Cardiac muscle cell (in vitro differentiated cells and primary cell): ENCODE data around the gene RASAL3. TPM values are rescaled to one million over a fixed set of nuclear protein-coding genes. Genes with fewer than 3 reads are reported as not detected.

ENCODE experiments used
- DNase-seq, 2 donors: peaks; one replicate each; pipeline versions ENCODE4 v3.0.0 to v3.0.0-alpha.2; 2010 to 2017; ENCODE audit warnings: low read depth in 1 of 2, low spot score in 1 of 2
- H3K27ac ChIP-seq: fragments of 200-600 bp; sonication (generic); 2 replicates; pipeline ENCODE4 v1.5.1; 2016
- H3K27me3 ChIP-seq: fragments of 200-600 bp; sonication (generic); 2 replicates; pipeline ENCODE4 v1.6.0; 2016; ENCODE audit warnings: control low read depth
- H3K36me3 ChIP-seq: fragments of 200-600 bp; sonication (generic); 2 replicates; pipeline ENCODE4 v1.5.1; 2016; ENCODE audit warnings: control low read depth
- H3K4me1 ChIP-seq: fragments of 200-600 bp; sonication (generic); 2 replicates; pipeline ENCODE4 v1.8.1; 2017; ENCODE audit warnings: low read depth, mild to moderate bottlenecking, mixed run types
- H3K4me3 ChIP-seq: fragments of 200-600 bp; sonication (generic); 2 replicates; pipeline ENCODE4 v1.5.1; 2016; ENCODE audit warnings: mild to moderate bottlenecking
- H3K9me3 ChIP-seq: fragments of 200-600 bp; sonication (generic); 2 replicates; pipeline ENCODE4 v1.5.1; 2017; ENCODE audit warnings: low read depth, mild to moderate bottlenecking, control low read depth
- CTCF ChIP-seq: IDR thresholded peaks from 2 replicates; pipeline ENCODE4 v1.5.1; 2012; ENCODE audit warnings: low read depth, mild to moderate bottlenecking, low read length
- polyA plus RNA-seq: library from polyadenylated mRNA; unstranded; fragments of >200 nt; fragmentation: Nextera tagmentation; extraction: Ambion mirVana; gene quantifications from 2 replicates; pipeline ENCODE4 v1.2.1, GENCODE V29; 2016
- total RNA-seq: library from RNA; depleted of rRNA; stranded (reverse); fragments of >200 nt; gene quantifications from 2 replicates; pipeline ENCODE4 v1.2.3, GENCODE V29; 2016

Gene RASAL3
- total and polyA plus RNA-seq, 2 experiments from 2014 or later, result not detected

GRCh38 chr19:15423130-15423529, 41.2 kb downstream of the RASAL3 start:
- no peak for DNase-seq
- no peak overlapping the region for H3K27ac ChIP-seq
- no peaks in the 10 kb centered on the region for H3K4me1 ChIP-seq
- no peaks in the 10 kb centered on the region for H3K9me3 ChIP-seq
- H3K4me3 ChIP-seq, result no peak overlapping the region
- no peaks in the 10 kb centered on the region for H3K27me3 ChIP-seq
- no peak for TF ChIP-seq CTCF
- H3K36me3 ChIP-seq, result peaks cover 36% of the 10 kb centered on the region

GRCh38 chr19:15422296-15423075, 41.9 kb downstream of the RASAL3 start:
- Histone ChIP-seq H3K9me3 (no peaks in the 10 kb centered on the region), H3K27ac (peak overlapping the region; percentile 16), H3K36me3 (peaks cover 36% of the 10 kb centered on the region), H3K27me3 (no peaks in the 10 kb centered on the region), H3K4me1 (peaks cover 3% of the 10 kb centered on the region), H3K4me3 (no peak overlapping the region)
- no peak for DNase-seq
- no peak for TF ChIP-seq CTCF

- H3K27ac ChIP-seq, result peak overlapping the region; percentile 16
- H3K4me1 ChIP-seq, result peaks cover 10% of the 10 kb centered on the region
- no peak for DNase-seq
- peaks cover 32% of the 10 kb centered on the region for H3K36me3 ChIP-seq
- no peak overlapping the region for H3K4me3 ChIP-seq
- H3K27me3 ChIP-seq, result no peaks in the 10 kb centered on the region
- no peak for TF ChIP-seq CTCF
- no peaks in the 10 kb centered on the region for H3K9me3 ChIP-seq
These were observed 42.6 kb downstream of the RASAL3 start for GRCh38 chr19:15421721-15422260.

- peak overlapping the region; percentile 16 for H3K27ac ChIP-seq
- peaks cover 26% of the 10 kb centered on the region for H3K36me3 ChIP-seq
- no peak for DNase-seq
- peaks cover 14% of the 10 kb centered on the region for H3K4me1 ChIP-seq
- no peak for TF ChIP-seq CTCF
- no peaks in the 10 kb centered on the region for H3K27me3 ChIP-seq
- H3K9me3 ChIP-seq, result no peaks in the 10 kb centered on the region
- no peak overlapping the region for H3K4me3 ChIP-seq
These were observed 43.1 kb downstream of the RASAL3 start for GRCh38 chr19:15421136-15421695.

- DNase-seq, result peak in 1 of 2 donors; percentile 14
- H3K4me3 ChIP-seq, result no peak overlapping the region
- peaks cover 17% of the 10 kb centered on the region for H3K36me3 ChIP-seq
- H3K9me3 ChIP-seq, result no peaks in the 10 kb centered on the region
- TF ChIP-seq CTCF, result no peak
- H3K27ac ChIP-seq, result no peak overlapping the region
- H3K4me1 ChIP-seq, result peaks cover 14% of the 10 kb centered on the region
- no peaks in the 10 kb centered on the region for H3K27me3 ChIP-seq
These were observed 44.8 kb downstream of the RASAL3 start for GRCh38 chr19:15419413-15420025.
